ENCODE data around the gene GATAD2B.

The GATAD2B gene

GRCh38 chr1:153872331-153872730 lies 50.4 kb downstream of the GATAD2B start:
- H3K4me3 ChIP-seq (ENCODE audit: low read depth, low read length), result no peak overlapping the region
- DNase-seq (ENCODE audit: low read depth), result no peak
- TF ChIP-seq CTCF (conservative IDR thresholded peaks at IDR 0.05; ENCODE audit: low read depth, low read length), result no peak

- no peak for DNase-seq (ENCODE audit: low read depth)
- no peak for TF ChIP-seq CTCF (conservative IDR thresholded peaks at IDR 0.05; ENCODE audit: low read depth, low read length)
- no peak overlapping the region for H3K4me3 ChIP-seq (ENCODE audit: low read depth, low read length)
Measured at GRCh38 chr1:153869486-153869885, 53.3 kb downstream of the GATAD2B start.

- peak; percentile 72 for DNase-seq (ENCODE audit: low read depth)
- H3K4me3 ChIP-seq (ENCODE audit: low read depth, low read length), result no peak overlapping the region
- no peak for TF ChIP-seq CTCF (conservative IDR thresholded peaks at IDR 0.05; ENCODE audit: low read depth, low read length)
Measured at GRCh38 chr1:153866045-153866850, 56.5 kb downstream of the GATAD2B start.

- no peak for DNase-seq (ENCODE audit: low read depth)
- TF ChIP-seq CTCF (conservative IDR thresholded peaks at IDR 0.05; ENCODE audit: low read depth, low read length), result no peak
- no peak overlapping the region for H3K4me3 ChIP-seq (ENCODE audit: low read depth, low read length)
Measured at GRCh38 chr1:153860285-153860684, 62.5 kb downstream of the GATAD2B start.

- no peak for TF ChIP-seq CTCF (conservative IDR thresholded peaks at IDR 0.05; ENCODE audit: low read depth, low read length)
Measured at GRCh38 chr1:153857505-153857904, 65.3 kb downstream of the GATAD2B start.

GRCh38 chr1:153856763-153857162 lies 66.0 kb downstream of the GATAD2B start:
- no peak overlapping the region for H3K4me3 ChIP-seq (ENCODE audit: low read depth, low read length)
- no peak for DNase-seq (ENCODE audit: low read depth)
- no peak for TF ChIP-seq CTCF (conservative IDR thresholded peaks at IDR 0.05; ENCODE audit: low read depth, low read length)

More at GRCh38 chr1:153857505-153857904, 65.3 kb downstream of the GATAD2B start:
- DNase-seq (ENCODE audit: low read depth), result no peak
- no peak overlapping the region for H3K4me3 ChIP-seq (ENCODE audit: low read depth, low read length)

- H3K4me3 ChIP-seq (ENCODE audit: low read depth, low read length), result no peak overlapping the region
- no peak for DNase-seq (ENCODE audit: low read depth)
- TF ChIP-seq CTCF (conservative IDR thresholded peaks at IDR 0.05; ENCODE audit: low read depth, low read length), result no peak
Measured at GRCh38 chr1:153852170-153852569, 70.6 kb downstream of the GATAD2B start.
